ENCODE measurements around the gene ZDHHC14. TPM values are rescaled to one million over a fixed set of nuclear protein-coding genes. Genes with fewer than 3 reads are reported as not detected.

ZDHHC14 gene
- polyA plus RNA-seq, 1 donor (not counting 4 experiments of a cell fraction or from before 2014, with no cell fraction given): 6.4 TPM

DNA sequence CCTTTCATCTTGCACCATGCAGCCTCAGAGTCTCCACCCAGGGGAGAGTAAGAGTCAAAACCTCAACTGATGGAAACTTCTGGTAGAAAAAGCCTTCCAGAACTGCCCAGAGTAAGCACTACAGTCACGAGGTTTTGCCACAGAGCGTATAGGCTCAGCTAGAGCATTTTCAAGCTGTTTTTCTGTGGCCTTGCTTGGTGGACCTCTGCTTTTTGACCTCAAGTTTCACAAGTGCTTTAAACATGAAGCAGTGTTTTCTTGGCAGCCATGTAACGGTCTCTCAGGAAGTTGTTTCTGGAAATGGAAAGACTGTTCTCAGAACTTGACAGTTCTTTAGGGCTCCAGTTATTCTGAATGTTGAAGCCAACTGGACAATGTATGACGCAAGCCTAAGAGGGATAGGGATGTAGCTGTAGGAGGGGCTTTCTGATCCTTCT, 146.5 kb downstream of the ZDHHC14 start:
- no peak for DNase-seq (ENCODE audit: low read depth, low spot score)
- Histone ChIP-seq H3K4me1 (ENCODE audit: control insufficient read depth, extremely low read depth, insufficient read depth, low read length) (no peaks in the 10 kb centered on the region), H3K4me3 (ENCODE audit: control insufficient read depth in 2 of 3, extremely low read depth in 1 of 3, insufficient read depth in 2 of 3, low read depth in 1 of 3, low read length in 3 of 3) (no peak overlapping the region), H3K9ac (ENCODE audit: control insufficient read depth, extremely low read depth, insufficient read depth, low read length) (no peak overlapping the region), H3K9me1 (ENCODE audit: control insufficient read depth, extremely low read depth, insufficient read depth, low read length) (no peaks in the 10 kb centered on the region), H3K79me2 (ENCODE audit: control insufficient read depth, insufficient read depth, low read length) (no peaks in the 10 kb centered on the region), H3K27ac (ENCODE audit: control insufficient read depth, insufficient read depth, low read length) (no peak overlapping the region), H3K36me3 (ENCODE audit: control insufficient read depth in 2 of 2, extremely low read depth in 1 of 2, insufficient read depth in 2 of 2, low read length in 2 of 2) (no peaks in the 10 kb centered on the region), H3K4me2 (ENCODE audit: control insufficient read depth, extremely low read depth, insufficient read depth, low read depth, low read length) (no peak overlapping the region), H3K27me3 (ENCODE audit: control insufficient read depth, extremely low read depth, insufficient read depth, low read length) (no peaks in the 10 kb centered on the region), H4K20me1 (ENCODE audit: control insufficient read depth, extremely low read depth, insufficient read depth, low read length) (no peaks in the 10 kb centered on the region), H3K9me3 (ENCODE audit: control insufficient read depth, low read depth, low read length) (no peaks in the 10 kb centered on the region), H2AFZ (ENCODE audit: control insufficient read depth, low read length) (no peak overlapping the region)
- dilution Hi-C loops (cut with MboI; ENCODE audit: extremely low pct_ligation_motif_present, low sequenced_read_pairs): no loop called here
- FAIRE-seq: no peak
- TF ChIP-seq EZH2 (IDR thresholded peaks at IDR 0.05; ENCODE audit: low read length) (no peak), CTCF (optimal IDR thresholded peaks at IDR 0.05 in 1 of 3, IDR thresholded peaks at IDR 0.05 in 1 of 3, conservative IDR thresholded peaks at IDR 0.05 in 1 of 3; ENCODE audit: extremely low read depth in 1 of 3, insufficient read depth in 2 of 3, low read length in 3 of 3) (no peak)

GRCh38 chr6:157528931-157529653, 148.1 kb downstream of the ZDHHC14 start:
- H4K20me1 ChIP-seq (ENCODE audit: control insufficient read depth, extremely low read depth, insufficient read depth, low read length): no peaks in the 10 kb centered on the region
- no peaks in the 10 kb centered on the region for H3K27me3 ChIP-seq (ENCODE audit: control insufficient read depth, extremely low read depth, insufficient read depth, low read length)
- dilution Hi-C loops (cut with MboI; ENCODE audit: extremely low pct_ligation_motif_present, low sequenced_read_pairs): no loop called here
- DNase-seq (ENCODE audit: low read depth, low spot score): no peak
- H3K9ac ChIP-seq (ENCODE audit: control insufficient read depth, extremely low read depth, insufficient read depth, low read length): no peak overlapping the region
- FAIRE-seq: no peak
- no peaks in the 10 kb centered on the region for H3K36me3 ChIP-seq (ENCODE audit: control insufficient read depth in 2 of 2, extremely low read depth in 1 of 2, insufficient read depth in 2 of 2, low read length in 2 of 2)
- H2AFZ ChIP-seq (ENCODE audit: control insufficient read depth, low read length): no peak overlapping the region
- no peak overlapping the region for H3K4me2 ChIP-seq (ENCODE audit: control insufficient read depth, extremely low read depth, insufficient read depth, low read depth, low read length)
- peaks cover 8% of the 10 kb centered on the region for H3K4me1 ChIP-seq (ENCODE audit: control insufficient read depth, extremely low read depth, insufficient read depth, low read length)
- no peak overlapping the region for H3K4me3 ChIP-seq (ENCODE audit: control insufficient read depth in 2 of 3, extremely low read depth in 1 of 3, insufficient read depth in 2 of 3, low read depth in 1 of 3, low read length in 3 of 3)
- H3K9me1 ChIP-seq (ENCODE audit: control insufficient read depth, extremely low read depth, insufficient read depth, low read length): no peaks in the 10 kb centered on the region
- no peaks in the 10 kb centered on the region for H3K9me3 ChIP-seq (ENCODE audit: control insufficient read depth, low read depth, low read length)
- no peak overlapping the region for H3K27ac ChIP-seq (ENCODE audit: control insufficient read depth, insufficient read depth, low read length)
- no peaks in the 10 kb centered on the region for H3K79me2 ChIP-seq (ENCODE audit: control insufficient read depth, insufficient read depth, low read length)
- TF ChIP-seq EZH2 (IDR thresholded peaks at IDR 0.05; ENCODE audit: low read length) (no peak), CTCF (optimal IDR thresholded peaks at IDR 0.05 in 1 of 3, IDR thresholded peaks at IDR 0.05 in 1 of 3, conservative IDR thresholded peaks at IDR 0.05 in 1 of 3; ENCODE audit: extremely low read depth in 1 of 3, insufficient read depth in 2 of 3, low read length in 3 of 3) (no peak)
